Karpas-422 (cell line): ENCODE results near the gene DSCAML1. TPM values are rescaled to one million over a fixed set of nuclear protein-coding genes. Genes with fewer than 3 reads are reported as not detected.
A peak's percentile ranks its signal among the peaks of the same experiment; 100 is the strongest.

Experiments
- DNase-seq: peaks from one replicate; pipeline ENCODE4 v3.0.0-alpha.2; 2015
- H2AFZ ChIP-seq: fragments of 200-600 bp; sonication (generic); 2 replicates; pipeline ENCODE4 v1.6.1; 2014; ENCODE audit warnings: antibody characterized with exemption, low read length, mixed read lengths
- H3K27ac ChIP-seq: fragments of 200-600 bp; sonication (generic); 2 replicates; pipeline ENCODE4 v1.5.1; 2014; ENCODE audit warnings: mild to moderate bottlenecking, low read length, moderate library complexity
- H3K27me3 ChIP-seq: fragments of 200-600 bp; sonication (generic); 2 replicates; pipeline ENCODE4 v1.6.1; 2014; ENCODE audit warnings: low read length, mixed read lengths
- H3K36me3 ChIP-seq: fragments of 200-600 bp; sonication (generic); 2 replicates; pipeline ENCODE4 v1.6.1; 2014; ENCODE audit warnings: low read length, mixed read lengths; ENCODE audit not compliant: insufficient read depth
- H3K4me1 ChIP-seq: fragments of 200-600 bp; sonication (generic); 2 replicates; pipeline ENCODE4 v1.6.1; 2014; ENCODE audit warnings: mild to moderate bottlenecking, low read length, mixed read lengths
- H3K4me2 ChIP-seq: fragments of 200-600 bp; sonication (generic); 2 replicates; pipeline ENCODE4 v1.6.1; 2014; ENCODE audit warnings: low read length, low read depth, mild to moderate bottlenecking; ENCODE audit not compliant: poor library complexity, severe bottlenecking
- H3K4me3 ChIP-seq: fragments of 200-600 bp; sonication (generic); 2 replicates; pipeline ENCODE4 v1.5.1; 2014; ENCODE audit warnings: mild to moderate bottlenecking, antibody characterized with exemption, low read length, mixed read lengths
- H3K79me2 ChIP-seq: fragments of 200-600 bp; sonication (generic); 2 replicates; pipeline ENCODE4 v1.6.1; 2014; ENCODE audit warnings: mild to moderate bottlenecking, low read length, mixed read lengths
- H3K9ac ChIP-seq: fragments of 200-600 bp; sonication (generic); 2 replicates; pipeline ENCODE4 v1.6.0; 2014; ENCODE audit warnings: low read length
- H3K9me2 ChIP-seq: fragments of 200-600 bp; sonication (generic), shearing (Covaris generic); replicated peaks from 2 replicates; pipeline ENCODE4 v1.6.0; 2014; ENCODE audit warnings: mild to moderate bottlenecking, low read length, moderate library complexity; ENCODE audit not compliant: insufficient read depth
- H3K9me3 ChIP-seq: fragments of 300-700, 200-600 bp; sonication (generic); 2 replicates; pipeline ENCODE4 v1.6.1; 2014; ENCODE audit warnings: low read length, mixed read lengths
- H4K20me1 ChIP-seq: fragments of 200-600 bp; sonication (generic); 2 replicates; pipeline ENCODE4 v1.6.1; 2014; ENCODE audit warnings: mild to moderate bottlenecking, antibody characterized with exemption, low read length, low read depth; ENCODE audit not compliant: insufficient read depth
- total RNA-seq: library from RNA; depleted of rRNA; stranded (reverse); fragments of >200 nt; shearing (Covaris generic); gene quantifications from 2 replicates; pipeline ENCODE4 v1.2.3, GENCODE V29; 2014; ENCODE audit warnings: low replicate concordance

The DSCAML1 gene
- total RNA-seq, 1 experiment from 2014 or later = not detected

DNA sequence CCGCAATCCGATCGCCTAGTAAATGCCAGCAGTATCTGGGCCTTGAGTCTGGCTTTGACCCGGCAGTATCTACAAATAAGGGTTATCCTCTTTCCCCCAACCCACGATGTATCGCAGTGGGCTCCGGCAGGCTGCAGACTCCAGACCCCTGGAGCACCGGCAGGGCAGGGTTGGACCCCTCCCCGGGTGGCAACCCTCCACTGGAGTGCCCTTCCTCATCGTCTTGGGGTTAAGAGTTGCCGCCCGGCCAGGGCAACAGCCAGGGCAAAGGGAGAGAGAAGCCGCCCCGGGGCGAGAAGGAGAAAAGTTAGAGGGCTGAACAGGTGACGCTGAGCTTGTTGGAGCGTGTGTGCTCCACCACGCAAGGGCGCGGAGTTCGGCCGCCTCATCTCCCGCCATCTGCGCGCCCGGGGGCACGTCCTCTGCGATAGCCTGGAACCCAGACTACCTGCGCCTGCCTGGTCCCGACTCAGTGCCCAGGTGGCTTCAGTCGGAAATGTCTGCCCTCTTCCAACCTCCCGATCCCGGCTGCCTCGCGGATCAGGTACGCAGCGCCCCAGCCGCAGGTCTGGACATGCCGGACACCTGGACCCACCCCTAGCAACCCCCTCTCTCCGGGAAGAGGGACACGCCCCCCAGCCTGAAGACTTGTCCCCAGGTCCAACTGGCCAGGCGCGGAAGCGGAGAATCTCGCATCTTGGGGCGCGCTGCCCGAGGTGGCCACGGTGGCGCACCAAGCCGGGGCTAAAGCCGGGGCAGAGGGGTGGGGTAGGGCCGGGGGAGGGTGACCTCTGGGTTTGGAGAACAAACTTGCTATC is 1.2 kb downstream of the DSCAML1 start:
- Histone ChIP-seq H3K9me2 (no peaks in the 10 kb centered on the region), H3K79me2 (no peaks in the 10 kb centered on the region), H2AFZ (no peak overlapping the region), H3K4me3 (no peak overlapping the region), H3K9me3 (no peaks in the 10 kb centered on the region), H3K27ac (no peak overlapping the region), H3K9ac (no peak overlapping the region), H4K20me1 (no peaks in the 10 kb centered on the region), H3K4me1 (peaks cover 10% of the 10 kb centered on the region), H3K27me3 (no peaks in the 10 kb centered on the region), H3K4me2 (no peak overlapping the region), H3K36me3 (no peaks in the 10 kb centered on the region)
- no peak for DNase-seq

DNA sequence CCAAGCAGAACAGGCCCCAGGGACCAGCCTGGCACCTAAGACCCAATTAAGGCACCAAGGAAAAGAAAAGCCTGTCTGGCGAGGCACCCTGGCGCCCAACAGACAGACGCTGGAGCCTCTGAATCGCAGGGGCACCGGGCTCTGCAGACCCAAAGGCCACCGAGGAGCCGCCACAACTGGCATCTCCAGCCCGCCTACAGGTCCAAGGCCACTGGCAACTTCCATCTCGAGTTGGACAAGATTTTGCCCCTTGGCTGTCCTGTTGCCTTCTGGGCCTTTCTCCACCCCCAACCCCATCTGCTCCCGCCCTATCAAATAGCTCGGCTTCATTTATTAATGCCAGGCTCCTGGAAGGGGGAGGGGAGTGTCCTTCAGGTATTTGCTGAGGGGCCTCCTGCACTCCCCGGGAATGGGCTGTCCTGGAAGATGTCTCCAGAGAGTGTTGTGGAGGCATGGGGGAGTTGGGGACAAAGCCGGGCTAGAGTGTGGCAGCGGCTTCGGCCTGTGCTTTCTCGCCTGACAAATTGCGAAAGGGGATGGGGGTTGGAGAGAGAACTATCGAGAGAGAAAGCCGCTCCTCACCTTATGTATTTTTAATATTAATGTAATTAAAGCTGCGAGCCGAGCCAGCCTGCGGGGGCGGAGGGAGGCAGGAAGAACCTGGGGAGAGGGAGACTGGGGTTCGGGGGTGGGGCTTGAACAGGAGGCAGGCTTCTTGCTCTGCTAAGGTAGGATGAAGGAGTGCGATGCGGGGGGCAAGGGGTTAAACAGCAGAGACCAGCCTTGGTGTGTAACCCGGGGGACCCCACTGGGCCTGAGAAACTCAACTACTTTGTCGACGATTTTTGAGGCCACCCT is 2.0 kb downstream of the DSCAML1 start:
- DNase-seq = no peak
- H3K27me3 ChIP-seq = no peaks in the 10 kb centered on the region

DNA sequence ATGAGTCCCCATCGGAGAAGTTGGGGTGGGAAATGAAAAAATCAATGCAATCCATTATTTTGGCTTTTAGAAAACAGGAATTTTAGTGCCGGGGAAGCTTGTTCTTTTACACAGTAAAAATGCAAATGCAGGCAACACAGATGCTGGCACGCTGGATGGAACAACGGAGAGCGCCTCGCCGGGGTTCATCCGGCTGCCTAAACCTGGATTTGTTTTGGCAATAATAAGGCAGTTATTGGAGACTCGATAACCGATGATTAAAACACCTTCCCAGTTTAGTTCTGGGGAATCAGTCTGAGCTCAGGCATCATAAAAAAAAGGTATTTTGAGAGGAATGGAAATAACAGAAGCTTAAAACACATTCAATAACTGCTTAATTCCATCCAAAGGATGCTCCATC is 2.9 kb downstream of the DSCAML1 start:
- Histone ChIP-seq H3K79me2 (no peaks in the 10 kb centered on the region), H3K27ac (no peak overlapping the region), H2AFZ (no peak overlapping the region), H4K20me1 (no peaks in the 10 kb centered on the region), H3K4me2 (no peak overlapping the region), H3K36me3 (no peaks in the 10 kb centered on the region), H3K9ac (no peak overlapping the region), H3K9me3 (no peaks in the 10 kb centered on the region), H3K4me3 (no peak overlapping the region), H3K27me3 (no peaks in the 10 kb centered on the region), H3K4me1 (peaks cover 10% of the 10 kb centered on the region), H3K9me2 (no peaks in the 10 kb centered on the region)
- no peak for DNase-seq

More for the DNA sequence above, 2.0 kb downstream of the DSCAML1 start:
- no peak overlapping the region for H3K4me3 ChIP-seq
- H3K9me2 ChIP-seq = no peaks in the 10 kb centered on the region
- H3K36me3 ChIP-seq = no peaks in the 10 kb centered on the region
- no peaks in the 10 kb centered on the region for H3K79me2 ChIP-seq
- no peak overlapping the region for H3K4me2 ChIP-seq
- peaks cover 10% of the 10 kb centered on the region for H3K4me1 ChIP-seq
- H3K9ac ChIP-seq = no peak overlapping the region
- no peak overlapping the region for H3K27ac ChIP-seq
- H4K20me1 ChIP-seq = no peaks in the 10 kb centered on the region
- no peaks in the 10 kb centered on the region for H3K9me3 ChIP-seq
- H2AFZ ChIP-seq = no peak overlapping the region

DNA sequence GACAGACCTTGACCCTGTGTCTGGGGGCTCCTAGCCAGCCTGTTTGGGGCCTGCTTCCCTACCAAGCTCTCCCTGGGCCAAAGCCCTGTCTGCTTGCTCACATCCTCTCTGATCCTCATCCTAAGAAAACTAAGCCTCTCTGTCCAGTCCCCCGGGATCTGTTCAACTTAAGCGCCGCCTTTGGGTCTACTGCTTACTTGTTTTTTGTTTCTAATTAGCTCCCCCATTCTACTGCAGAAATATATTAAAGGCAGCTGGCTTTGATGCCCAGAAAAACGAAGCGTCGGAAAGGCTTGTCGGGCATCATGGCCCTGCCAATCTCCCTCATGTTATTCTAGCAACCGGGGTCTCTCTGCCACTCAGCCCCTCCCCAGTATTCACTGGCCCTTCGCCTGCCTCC is 3.4 kb downstream of the DSCAML1 start:
- H3K4me1 ChIP-seq = peaks cover 10% of the 10 kb centered on the region
- H3K4me3 ChIP-seq = no peak overlapping the region
- DNase-seq = no peak
- no peaks in the 10 kb centered on the region for H4K20me1 ChIP-seq
- H3K9ac ChIP-seq = no peak overlapping the region
- no peak overlapping the region for H2AFZ ChIP-seq
- H3K79me2 ChIP-seq = no peaks in the 10 kb centered on the region
- no peak overlapping the region for H3K27ac ChIP-seq
- no peaks in the 10 kb centered on the region for H3K27me3 ChIP-seq
- H3K4me2 ChIP-seq = no peak overlapping the region
- H3K9me3 ChIP-seq = no peaks in the 10 kb centered on the region
- no peaks in the 10 kb centered on the region for H3K36me3 ChIP-seq
- no peaks in the 10 kb centered on the region for H3K9me2 ChIP-seq

DNA sequence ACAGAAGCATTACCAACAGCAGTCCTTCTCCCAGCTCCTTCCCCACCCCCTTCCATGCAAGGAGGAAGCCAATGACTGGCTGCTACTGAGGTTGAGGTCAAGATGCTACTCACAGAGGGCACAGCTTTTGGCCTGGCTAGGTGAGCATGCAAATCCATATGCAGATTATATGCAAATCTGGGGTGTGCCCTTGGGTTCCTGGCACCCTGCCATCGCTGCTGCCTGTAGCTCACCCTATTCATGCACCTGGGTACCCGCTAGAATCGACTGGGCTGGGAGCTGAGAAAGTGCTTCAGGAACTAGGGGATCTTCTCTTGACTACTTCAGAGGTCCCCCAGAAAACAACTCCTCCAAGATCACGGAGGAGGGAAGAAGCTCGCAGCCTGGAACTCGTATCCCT is 4.0 kb downstream of the DSCAML1 start:
- peak; percentile 67 for DNase-seq
- Histone ChIP-seq H3K36me3 (no peaks in the 10 kb centered on the region), H3K79me2 (no peaks in the 10 kb centered on the region), H3K9me2 (no peaks in the 10 kb centered on the region), H3K9me3 (no peaks in the 10 kb centered on the region), H2AFZ (no peak overlapping the region), H3K27me3 (no peaks in the 10 kb centered on the region), H4K20me1 (no peaks in the 10 kb centered on the region), H3K27ac (no peak overlapping the region), H3K4me1 (peaks cover 10% of the 10 kb centered on the region), H3K9ac (no peak overlapping the region), H3K4me3 (no peak overlapping the region), H3K4me2 (no peak overlapping the region)

DNA sequence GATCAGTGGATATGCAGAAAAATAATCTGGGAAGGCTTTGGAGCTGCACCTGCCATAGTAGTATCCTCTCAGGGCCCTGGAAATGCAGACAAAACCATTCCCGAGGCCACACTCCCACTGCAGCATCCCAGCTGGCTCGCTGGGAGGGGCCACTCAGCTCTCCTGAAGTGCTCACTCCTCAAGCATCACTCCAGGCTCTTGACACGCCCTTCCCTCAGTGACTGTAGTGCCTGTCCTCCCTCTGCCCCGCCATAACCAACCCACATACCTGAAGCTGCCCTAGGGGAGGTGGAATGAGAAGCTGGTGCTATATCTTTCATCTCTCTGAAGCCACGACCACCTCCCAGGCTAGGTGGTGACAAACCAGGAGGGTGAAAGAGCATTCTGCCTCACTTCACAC is 4.8 kb downstream of the DSCAML1 start:
- Histone ChIP-seq H3K9me3 (no peaks in the 10 kb centered on the region), H4K20me1 (no peaks in the 10 kb centered on the region), H3K4me1 (peaks cover 10% of the 10 kb centered on the region), H3K9me2 (no peaks in the 10 kb centered on the region), H3K4me2 (no peak overlapping the region), H3K4me3 (no peak overlapping the region), H3K79me2 (no peaks in the 10 kb centered on the region), H2AFZ (no peak overlapping the region), H3K27me3 (no peaks in the 10 kb centered on the region), H3K36me3 (no peaks in the 10 kb centered on the region), H3K9ac (no peak overlapping the region), H3K27ac (no peak overlapping the region)
- no peak for DNase-seq

DNA sequence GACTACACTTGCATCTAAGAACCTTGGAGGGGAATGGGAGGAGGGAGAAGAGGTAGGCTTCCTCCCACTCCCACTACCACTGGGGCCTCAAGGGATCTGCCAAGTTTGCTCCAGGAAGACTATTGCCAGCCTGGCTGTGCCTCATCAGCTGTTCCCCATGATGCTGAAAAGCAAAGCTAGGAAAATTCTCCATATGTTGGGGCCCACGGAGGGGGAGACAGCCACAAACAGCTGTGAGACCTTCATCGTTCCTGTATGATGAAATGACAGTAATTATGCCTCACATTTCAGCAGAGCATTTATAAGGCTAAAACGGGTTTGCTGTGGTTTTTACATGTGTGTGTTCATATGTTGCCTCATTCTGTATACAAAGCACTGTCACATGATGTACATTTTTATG is 6.7 kb downstream of the DSCAML1 start:
- Histone ChIP-seq H3K27me3 (no peaks in the 10 kb centered on the region), H4K20me1 (no peaks in the 10 kb centered on the region), H3K4me3 (no peak overlapping the region), H3K79me2 (no peaks in the 10 kb centered on the region), H3K4me2 (no peak overlapping the region), H2AFZ (no peak overlapping the region), H3K36me3 (no peaks in the 10 kb centered on the region), H3K9me3 (no peaks in the 10 kb centered on the region), H3K9ac (no peak overlapping the region), H3K4me1 (peaks cover 10% of the 10 kb centered on the region), H3K27ac (no peak overlapping the region), H3K9me2 (no peaks in the 10 kb centered on the region)
- no peak for DNase-seq

DNA sequence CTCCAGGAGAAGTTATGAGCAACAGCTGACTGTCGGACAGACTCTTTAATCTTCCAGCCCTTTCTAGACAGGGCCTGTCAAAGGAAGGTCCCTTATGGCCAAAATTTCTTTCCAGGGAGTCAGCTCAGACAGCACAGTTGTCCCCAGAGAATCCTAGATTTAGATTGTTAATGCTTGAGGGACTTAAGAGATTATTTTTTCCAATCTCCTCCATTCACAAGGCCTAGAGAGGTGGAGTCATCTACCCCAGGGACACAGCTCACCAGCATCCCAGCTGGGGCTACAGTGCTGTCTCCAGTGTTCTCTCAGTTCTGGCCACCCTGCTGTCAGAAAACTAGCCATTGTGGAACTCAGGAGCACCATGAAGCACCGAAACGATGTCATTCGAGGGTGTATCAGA is 7.8 kb downstream of the DSCAML1 start:
- Histone ChIP-seq H2AFZ (no peak overlapping the region), H3K79me2 (no peaks in the 10 kb centered on the region), H3K27ac (no peak overlapping the region), H3K9me3 (no peaks in the 10 kb centered on the region), H3K4me2 (no peak overlapping the region), H4K20me1 (no peaks in the 10 kb centered on the region), H3K9ac (no peak overlapping the region), H3K27me3 (no peaks in the 10 kb centered on the region), H3K4me3 (no peak overlapping the region), H3K9me2 (no peaks in the 10 kb centered on the region), H3K36me3 (no peaks in the 10 kb centered on the region), H3K4me1 (peaks cover 10% of the 10 kb centered on the region)
- DNase-seq = no peak
